KMS-11 (cell line): ENCODE measurements around the gene RPL23.
A peak's percentile ranks its signal among the peaks of the same experiment; 100 is the strongest.

Experiments used
- H2AFZ ChIP-seq: fragments of 200-600 bp; sonication (generic); 2 replicates; pipeline ENCODE4 v1.6.1; 2016; ENCODE audit warnings: antibody characterized with exemption, mixed run types, low read depth
- H3K27ac ChIP-seq: fragments of 200-600 bp; sonication (generic); 2 replicates; pipeline ENCODE4 v1.6.1; 2016; ENCODE audit warnings: mild to moderate bottlenecking, mixed run types
- H3K27me3 ChIP-seq: fragments of 200-600 bp; sonication (generic); 2 replicates; pipeline ENCODE4 v1.6.1; 2017; ENCODE audit warnings: mild to moderate bottlenecking, low read depth, mixed run types, moderate library complexity; ENCODE audit not compliant: insufficient read depth
- H3K36me3 ChIP-seq: fragments of 200-600 bp; sonication (generic); 2 replicates; pipeline ENCODE4 v1.6.1; 2017; ENCODE audit warnings: mild to moderate bottlenecking, mixed run types; ENCODE audit not compliant: insufficient read depth
- H3K4me1 ChIP-seq: fragments of 200-600 bp; sonication (generic); 2 replicates; pipeline ENCODE4 v1.6.1; 2016; ENCODE audit warnings: mild to moderate bottlenecking, low read depth, mixed run types; ENCODE audit not compliant: poor library complexity, severe bottlenecking
- H3K4me2 ChIP-seq: fragments of 200-600 bp; sonication (generic); 2 replicates; pipeline ENCODE4 v1.7.0; 2016; ENCODE audit warnings: mild to moderate bottlenecking, mixed run types
- H3K4me3 ChIP-seq: fragments of 200-600 bp; sonication (generic); IDR thresholded peaks from 2 replicates; pipeline ENCODE4 v1.6.1; 2017; ENCODE audit warnings: low read depth, low read length, mixed read lengths; ENCODE audit not compliant: insufficient read depth
- H3K79me2 ChIP-seq: fragments of 200-600 bp; sonication (generic); 2 replicates; pipeline ENCODE4 v1.6.1; 2016; ENCODE audit warnings: low read depth, mixed run types; ENCODE audit not compliant: insufficient read depth
- H3K9ac ChIP-seq: fragments of 200-600 bp; sonication (generic); 2 replicates; pipeline ENCODE4 v1.6.1; 2016; ENCODE audit warnings: mild to moderate bottlenecking, mixed run types
- H4K20me1 ChIP-seq: fragments of 200-600 bp; sonication (generic); 2 replicates; pipeline ENCODE4 v1.6.1; 2016; ENCODE audit warnings: mild to moderate bottlenecking, mixed run types; ENCODE audit not compliant: insufficient read depth
- TF ChIP-seq, protein P1 (sequence below): fragments of 200-600 bp; sonication (generic); conservative IDR thresholded peaks from 2 replicates; pipeline ENCODE4 v1.6.1; 2017; ENCODE audit warnings: low read depth, mild to moderate bottlenecking, antibody characterized with exemption, low read length, moderate library complexity, mixed read lengths

The RPL23 gene

DNA sequence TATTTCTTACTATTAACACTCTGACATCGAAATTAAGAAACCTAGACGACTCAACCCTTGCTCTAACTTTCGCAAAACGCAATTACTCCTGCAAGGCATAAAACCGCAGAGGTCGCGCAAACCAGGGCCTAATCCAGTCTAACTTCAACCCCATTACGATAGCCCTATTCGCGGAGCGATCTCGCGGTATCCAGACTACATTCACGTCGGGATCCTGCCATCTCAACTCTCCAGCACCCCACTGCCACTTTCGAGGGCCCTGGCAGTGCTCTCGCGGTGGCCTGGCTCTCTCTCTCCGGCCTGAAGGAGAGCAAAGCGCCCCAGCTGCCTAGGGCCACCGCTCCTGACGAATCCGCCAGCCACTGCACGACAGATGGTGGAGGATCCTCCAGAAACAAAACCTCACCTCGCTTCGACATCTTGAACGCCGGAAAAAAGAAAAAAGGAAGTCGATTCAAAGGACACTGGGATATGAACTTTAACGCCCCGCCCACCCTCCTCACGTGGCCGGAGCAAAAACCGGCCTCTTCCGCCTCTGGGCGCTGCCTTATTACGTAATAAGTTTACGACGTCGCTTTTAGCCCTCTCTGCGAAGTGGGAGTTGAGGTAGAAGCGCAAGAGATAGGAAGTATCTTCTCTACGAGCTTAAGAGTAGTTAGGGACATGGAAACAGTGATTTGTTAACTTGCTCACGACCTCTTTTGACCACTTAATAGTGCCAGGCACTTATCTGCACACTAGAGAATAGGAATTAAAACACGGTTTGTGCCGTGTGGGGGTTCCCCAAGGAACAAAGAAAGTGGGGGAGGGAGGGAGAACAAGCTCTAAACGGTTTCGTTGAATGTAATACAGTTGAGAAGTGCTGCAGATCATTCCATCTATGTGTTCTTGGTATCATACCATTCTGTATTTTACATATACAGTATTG lies at the start of gene RPL23:
Gene RPL23 (minus strand): TSS at position 430 of the 928 bp plus-strand sequence. CDS start 11 bp downstream, at position 419.
- peak within 1 kb of the TSS; percentile 48 for H2AFZ ChIP-seq
- peak within 1 kb of the TSS; percentile 96 for H3K4me2 ChIP-seq
- peaks cover 36% of the 10 kb centered on the region for H3K79me2 ChIP-seq
- peaks cover 26% of the 10 kb centered on the region for H3K4me1 ChIP-seq
- H4K20me1 ChIP-seq = peaks cover 31% of the 10 kb centered on the region
- peaks cover 40% of the 10 kb centered on the region; the same call in 1 of the 2 replicates for H3K36me3 ChIP-seq
- peak within 1 kb of the TSS; percentile 95 for H3K9ac ChIP-seq
- H3K4me3 ChIP-seq = no peak within 1 kb of the TSS
- TF ChIP-seq, protein P1, sequence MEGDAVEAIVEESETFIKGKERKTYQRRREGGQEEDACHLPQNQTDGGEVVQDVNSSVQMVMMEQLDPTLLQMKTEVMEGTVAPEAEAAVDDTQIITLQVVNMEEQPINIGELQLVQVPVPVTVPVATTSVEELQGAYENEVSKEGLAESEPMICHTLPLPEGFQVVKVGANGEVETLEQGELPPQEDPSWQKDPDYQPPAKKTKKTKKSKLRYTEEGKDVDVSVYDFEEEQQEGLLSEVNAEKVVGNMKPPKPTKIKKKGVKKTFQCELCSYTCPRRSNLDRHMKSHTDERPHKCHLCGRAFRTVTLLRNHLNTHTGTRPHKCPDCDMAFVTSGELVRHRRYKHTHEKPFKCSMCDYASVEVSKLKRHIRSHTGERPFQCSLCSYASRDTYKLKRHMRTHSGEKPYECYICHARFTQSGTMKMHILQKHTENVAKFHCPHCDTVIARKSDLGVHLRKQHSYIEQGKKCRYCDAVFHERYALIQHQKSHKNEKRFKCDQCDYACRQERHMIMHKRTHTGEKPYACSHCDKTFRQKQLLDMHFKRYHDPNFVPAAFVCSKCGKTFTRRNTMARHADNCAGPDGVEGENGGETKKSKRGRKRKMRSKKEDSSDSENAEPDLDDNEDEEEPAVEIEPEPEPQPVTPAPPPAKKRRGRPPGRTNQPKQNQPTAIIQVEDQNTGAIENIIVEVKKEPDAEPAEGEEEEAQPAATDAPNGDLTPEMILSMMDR = no peak
- H3K27ac ChIP-seq = peak within 1 kb of the TSS; percentile 82
- H3K27me3 ChIP-seq = no peaks in the 10 kb centered on the region

DNA sequence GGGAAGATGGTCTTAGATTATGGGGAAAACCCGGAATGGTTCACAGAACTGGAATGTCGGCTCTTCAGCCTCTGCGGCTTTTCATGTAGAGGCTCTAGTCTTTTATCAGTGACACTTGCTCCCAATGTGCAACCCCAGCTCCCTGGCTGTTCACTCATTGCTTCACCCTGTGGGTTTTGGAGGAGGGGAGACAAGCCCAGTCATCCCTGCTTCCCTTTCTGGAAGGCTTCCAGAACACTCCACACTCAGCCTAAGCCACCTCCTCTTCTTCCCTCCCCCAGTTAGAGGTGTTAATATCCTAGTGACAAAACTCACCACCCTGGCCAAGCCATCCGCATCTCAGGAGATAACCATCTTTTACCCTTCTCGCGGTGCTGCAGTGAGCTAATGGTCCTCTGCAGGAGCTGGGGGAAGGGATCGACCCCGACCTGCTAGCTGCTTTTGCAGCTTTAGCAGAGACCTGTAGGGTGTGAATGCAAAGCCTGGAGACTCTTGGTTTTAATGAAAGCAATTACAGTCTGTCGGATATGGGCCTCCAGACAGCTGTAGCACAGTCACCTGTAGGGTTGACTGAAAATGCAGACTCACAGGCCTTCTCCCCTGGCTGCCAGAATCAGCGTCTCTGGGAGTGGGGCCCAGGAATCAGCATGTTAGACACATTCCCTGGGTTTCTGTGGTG lies 47.6 kb upstream of the RPL23 start:
- H3K4me1 ChIP-seq = peaks cover 36% of the 10 kb centered on the region
- H3K27ac ChIP-seq = no peak overlapping the region
- H3K4me3 ChIP-seq = no peak overlapping the region
- no peaks in the 10 kb centered on the region for H3K36me3 ChIP-seq
- no peaks in the 10 kb centered on the region for H3K27me3 ChIP-seq
- TF ChIP-seq, protein P1 = no peak
- H2AFZ ChIP-seq = no peak overlapping the region
- H4K20me1 ChIP-seq = no peaks in the 10 kb centered on the region
- H3K4me2 ChIP-seq = no peak overlapping the region
- no peak overlapping the region for H3K9ac ChIP-seq
- H3K79me2 ChIP-seq = no peaks in the 10 kb centered on the region

DNA sequence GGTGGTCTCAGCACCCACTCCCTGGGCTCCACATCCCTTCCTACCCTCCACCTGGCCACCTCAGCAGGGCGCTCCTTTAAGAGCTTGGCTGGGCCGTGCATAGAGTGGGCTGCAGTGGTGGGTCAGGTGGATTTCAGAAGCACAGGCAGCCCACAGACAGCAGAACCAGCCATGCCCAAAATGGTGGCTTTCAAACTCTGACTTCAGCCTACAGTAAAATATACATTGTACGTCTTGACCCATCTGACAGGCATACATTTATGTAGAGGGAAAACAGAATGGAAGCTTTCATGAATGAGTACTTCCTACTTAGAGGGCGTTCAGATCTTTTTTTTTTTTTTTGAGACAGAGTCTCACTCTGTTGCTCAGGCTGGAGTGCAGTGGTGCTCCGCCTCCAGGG lies 45.9 kb upstream of the RPL23 start:
- no peaks in the 10 kb centered on the region for H3K79me2 ChIP-seq
- H3K9ac ChIP-seq = peak overlapping the region; percentile 53; the same call in 1 of the 2 replicates
- H3K27ac ChIP-seq = peak overlapping the region; percentile 79
- H3K4me1 ChIP-seq = peaks cover 36% of the 10 kb centered on the region
- H3K27me3 ChIP-seq = no peaks in the 10 kb centered on the region
- H3K36me3 ChIP-seq = no peaks in the 10 kb centered on the region
- peak overlapping the region; percentile 75 for H3K4me2 ChIP-seq
- no peaks in the 10 kb centered on the region for H4K20me1 ChIP-seq
- peak overlapping the region; percentile 45; the same call in 1 of the 2 replicates for H2AFZ ChIP-seq
- H3K4me3 ChIP-seq = no peak overlapping the region
- TF ChIP-seq, protein P1 = no peak

DNA sequence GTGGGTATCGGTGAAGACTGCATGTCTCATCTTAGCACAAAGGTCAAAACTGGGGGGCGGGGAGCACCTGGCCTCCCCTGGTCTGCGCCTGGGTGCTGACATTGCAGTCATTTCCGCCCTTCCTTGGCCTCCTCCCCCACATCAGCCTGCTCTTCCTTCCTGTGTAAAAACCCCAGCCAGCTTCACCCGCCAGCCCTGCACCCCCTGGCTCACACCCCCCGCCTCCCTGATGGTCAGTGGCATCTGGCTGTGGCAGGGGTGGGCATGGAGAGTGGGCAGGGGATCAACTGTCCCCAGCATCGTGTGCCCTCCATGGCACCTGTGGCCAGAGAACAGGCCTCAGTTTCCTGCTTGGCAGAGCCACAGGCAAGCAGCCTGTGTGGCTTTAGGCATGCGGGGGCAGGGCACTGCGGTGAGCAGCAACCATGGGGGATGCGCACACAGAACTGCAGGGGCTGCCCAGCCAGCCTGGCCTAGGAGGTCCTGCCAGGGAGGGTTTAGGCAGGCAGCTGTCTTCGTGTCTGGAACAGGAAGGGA lies 45.4 kb upstream of the RPL23 start:
- TF ChIP-seq, protein P1 = no peak
- Histone ChIP-seq H3K9ac (peak overlapping the region; percentile 53; the same call in 1 of the 2 replicates), H3K79me2 (no peaks in the 10 kb centered on the region), H3K27me3 (no peaks in the 10 kb centered on the region), H3K4me2 (peak overlapping the region; percentile 75), H3K4me3 (no peak overlapping the region), H3K36me3 (no peaks in the 10 kb centered on the region), H3K4me1 (peaks cover 36% of the 10 kb centered on the region), H3K27ac (peak overlapping the region; percentile 79), H2AFZ (peak overlapping the region; percentile 45; the same call in 1 of the 2 replicates), H4K20me1 (no peaks in the 10 kb centered on the region)
